Hippocampal formation (tissue), 2 donors: Measurements from ENCODE around the gene RLBP1.
"Not testable (repeated sequence)": the region's sequence is repeated elsewhere in the genome, so short reads cannot be mapped to it uniquely, and the experiment has no call there.

Source experiments
- DNase-seq, 2 donors: peaks; one replicate each; lab custom pipeline; 2025; lab: John Stamatoyannopoulos, UW

Gene RLBP1

GRCh38 chr15:89221543-89221942 is at the start of gene RLBP1:
Gene RLBP1 (minus strand): TSS chr15:89221579. CDS start chr15:89218975, 2,604 bp downstream.
- peak in 1 of 2 donors; percentile 38 for DNase-seq

- not testable (repeated sequence) for DNase-seq
Observed at GRCh38 chr15:89250142-89250541, 28.8 kb upstream of the RLBP1 start.

GRCh38 chr15:89248584-89248983 is 27.2 kb upstream of the RLBP1 start:
- DNase-seq: no peak

GRCh38 chr15:89247446-89247845 is 26.1 kb upstream of the RLBP1 start:
- no peak for DNase-seq

GRCh38 chr15:89244574-89244903 is 23.2 kb upstream of the RLBP1 start:
- no peak for DNase-seq

GRCh38 chr15:89243691-89244573 is 22.6 kb upstream of the RLBP1 start, which contains the start of gene FANCI:
Gene FANCI (plus strand): TSS chr15:89243979. CDS start chr15:89247648, 3,669 bp downstream.
- peak; percentile 83 to 90 for DNase-seq

- DNase-seq: no peak
Observed at GRCh38 chr15:89243046-89243690, 21.8 kb upstream of the RLBP1 start.

- not testable (repeated sequence) for DNase-seq
Observed at GRCh38 chr15:89239883-89240810, 18.8 kb upstream of the RLBP1 start.

GRCh38 chr15:89231832-89232231 is 10.5 kb upstream of the RLBP1 start:
- DNase-seq: no peak

GRCh38 chr15:89230277-89230676 is 8.9 kb upstream of the RLBP1 start:
- DNase-seq: no peak

- no peak for DNase-seq
Observed at GRCh38 chr15:89227425-89227824, 6.0 kb upstream of the RLBP1 start.

GRCh38 chr15:89226359-89227221 is 5.2 kb upstream of the RLBP1 start:
- no peak for DNase-seq

GRCh38 chr15:89225588-89225987 is 4.2 kb upstream of the RLBP1 start:
- no peak for DNase-seq

- DNase-seq: no peak
Observed at GRCh38 chr15:89218531-89218930, 2.8 kb downstream of the RLBP1 start.

- DNase-seq: no peak
Observed at GRCh38 chr15:89217686-89218376, 3.5 kb downstream of the RLBP1 start.

- no peak for DNase-seq
Observed at GRCh38 chr15:89217031-89217430, 4.3 kb downstream of the RLBP1 start.

- DNase-seq: no peak
Observed at GRCh38 chr15:89215627-89216026, 5.8 kb downstream of the RLBP1 start.

- DNase-seq: no peak
Observed at GRCh38 chr15:89211678-89212170, 9.7 kb downstream of the RLBP1 start.

- DNase-seq: no peak
Observed at GRCh38 chr15:89209057-89209456, 12.3 kb downstream of the RLBP1 start.

GRCh38 chr15:89208256-89208655 is 13.1 kb downstream of the RLBP1 start:
- DNase-seq: no peak
